ENCODE measurements around the gene OR10G4. TPM values are rescaled to one million over a fixed set of nuclear protein-coding genes. Genes with fewer than 3 reads are reported as not detected.

The OR10G4 gene
- total and polyA plus RNA-seq, 2 of the 13 experiments (the other 11 are each of a cell fraction or from before 2014, with no cell fraction given), result not detected

GRCh38 chr11:123979311-123979710 is 33.5 kb upstream of the OR10G4 start:
- TF ChIP-seq, protein P1, sequence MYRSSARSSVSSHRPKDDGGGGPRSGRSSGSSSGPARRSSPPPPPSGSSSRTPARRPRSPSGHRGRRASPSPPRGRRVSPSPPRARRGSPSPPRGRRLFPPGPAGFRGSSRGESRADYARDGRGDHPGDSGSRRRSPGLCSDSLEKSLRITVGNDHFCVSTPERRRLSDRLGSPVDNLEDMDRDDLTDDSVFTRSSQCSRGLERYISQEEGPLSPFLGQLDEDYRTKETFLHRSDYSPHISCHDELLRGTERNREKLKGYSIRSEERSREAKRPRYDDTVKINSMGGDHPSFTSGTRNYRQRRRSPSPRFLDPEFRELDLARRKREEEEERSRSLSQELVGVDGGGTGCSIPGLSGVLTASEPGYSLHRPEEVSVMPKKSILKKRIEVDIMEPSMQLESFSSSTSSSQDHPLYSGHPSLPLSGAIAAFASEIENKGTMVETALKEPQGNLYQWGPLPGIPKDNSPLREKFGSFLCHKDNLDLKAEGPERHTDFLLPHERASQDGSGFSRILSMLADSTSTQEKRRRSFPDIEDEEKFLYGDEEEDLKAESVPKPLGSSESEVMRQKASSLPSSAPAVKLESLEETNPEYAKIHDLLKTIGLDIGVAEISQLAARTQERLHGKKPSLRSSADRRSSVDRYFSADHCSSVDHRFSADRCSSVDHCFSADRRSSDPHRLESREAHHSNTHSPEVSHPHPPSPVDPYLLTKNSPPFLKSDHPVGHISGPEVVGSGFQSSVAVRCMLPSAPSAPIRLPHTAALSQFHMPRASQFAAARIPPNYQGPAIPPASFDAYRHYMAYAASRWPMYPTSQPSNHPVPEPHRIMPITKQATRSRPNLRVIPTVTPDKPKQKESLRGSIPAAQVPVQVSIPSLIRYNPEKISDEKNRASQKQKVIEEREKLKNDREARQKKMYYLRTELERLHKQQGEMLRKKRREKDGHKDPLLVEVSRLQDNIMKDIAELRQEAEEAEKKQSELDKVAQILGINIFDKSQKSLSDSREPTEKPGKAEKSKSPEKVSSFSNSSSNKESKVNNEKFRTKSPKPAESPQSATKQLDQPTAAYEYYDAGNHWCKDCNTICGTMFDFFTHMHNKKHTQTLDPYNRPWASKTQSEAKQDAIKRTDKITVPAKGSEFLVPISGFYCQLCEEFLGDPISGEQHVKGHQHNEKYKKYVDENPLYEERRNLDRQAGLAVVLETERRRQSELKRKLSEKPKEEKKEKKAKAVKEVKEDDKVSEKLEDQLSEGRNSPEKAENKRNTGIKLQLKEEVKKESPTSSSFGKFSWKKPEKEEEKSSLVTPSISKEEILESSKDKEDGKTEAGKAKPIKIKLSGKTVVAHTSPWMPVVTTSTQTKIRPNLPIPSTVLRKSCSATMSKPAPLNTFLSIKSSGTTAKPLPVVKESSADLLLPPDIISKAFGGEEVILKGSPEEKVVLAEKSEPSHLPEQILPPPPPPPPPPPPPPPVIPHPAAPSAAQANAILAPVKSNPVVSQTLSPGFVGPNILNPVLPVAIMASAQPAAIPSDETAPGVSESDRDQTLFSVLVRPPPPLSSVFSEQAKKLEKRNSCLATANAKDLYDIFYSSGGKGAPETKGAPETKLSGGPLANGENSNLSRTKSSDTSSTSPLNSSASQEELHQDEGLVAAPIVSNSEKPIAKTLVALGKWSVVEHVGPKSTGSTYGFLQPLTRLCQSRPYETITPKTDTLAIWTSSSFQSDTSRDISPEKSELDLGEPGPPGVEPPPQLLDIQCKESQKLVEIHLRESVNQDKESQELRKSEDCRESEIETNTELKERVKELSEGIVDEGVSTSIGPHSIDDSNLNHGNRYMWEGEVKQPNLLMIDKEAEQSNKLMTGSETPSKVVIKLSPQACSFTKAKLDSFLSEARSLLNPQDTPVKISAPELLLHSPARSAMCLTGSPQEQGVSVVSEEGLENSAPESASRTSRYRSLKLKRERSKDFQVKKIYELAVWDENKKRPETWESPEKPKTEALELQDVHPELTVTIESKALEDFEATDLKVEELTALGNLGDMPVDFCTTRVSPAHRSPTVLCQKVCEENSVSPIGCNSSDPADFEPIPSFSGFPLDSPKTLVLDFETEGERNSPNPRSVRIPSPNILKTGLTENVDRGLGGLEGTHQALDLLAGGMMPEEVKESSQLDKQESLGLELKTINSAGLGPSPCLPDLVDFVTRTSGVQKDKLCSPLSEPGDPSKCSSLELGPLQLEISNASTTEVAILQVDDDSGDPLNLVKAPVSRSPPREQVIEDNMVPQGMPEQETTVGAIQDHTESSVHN (CRISPR knock-in tag; IDR thresholded peaks at IDR 0.05), result no peak
- TF ChIP-seq ZNF616 (CRISPR knock-in tag; IDR thresholded peaks at IDR 0.05; ENCODE audit: low read depth) (no peak), NFIC (IDR thresholded peaks at IDR 0.05; ENCODE audit: low read length) (no peak), KDM5A (IDR thresholded peaks at IDR 0.05; ENCODE audit: borderline replicate concordance, low read length) (no peak), MXD1 (CRISPR knock-in tag; IDR thresholded peaks at IDR 0.05) (no peak), NFE2 (CRISPR knock-in tag; IDR thresholded peaks at IDR 0.05) (no peak), ZNF512 (CRISPR knock-in tag; IDR thresholded peaks at IDR 0.05) (no peak), HNF4A (CRISPR knock-in tag; IDR thresholded peaks at IDR 0.05) (no peak), ZBTB38 (CRISPR knock-in tag; IDR thresholded peaks at IDR 0.05) (no peak), ZNF546 (CRISPR knock-in tag; conservative IDR thresholded peaks at IDR 0.05) (no peak)
- TF ChIP-seq, protein P2, sequence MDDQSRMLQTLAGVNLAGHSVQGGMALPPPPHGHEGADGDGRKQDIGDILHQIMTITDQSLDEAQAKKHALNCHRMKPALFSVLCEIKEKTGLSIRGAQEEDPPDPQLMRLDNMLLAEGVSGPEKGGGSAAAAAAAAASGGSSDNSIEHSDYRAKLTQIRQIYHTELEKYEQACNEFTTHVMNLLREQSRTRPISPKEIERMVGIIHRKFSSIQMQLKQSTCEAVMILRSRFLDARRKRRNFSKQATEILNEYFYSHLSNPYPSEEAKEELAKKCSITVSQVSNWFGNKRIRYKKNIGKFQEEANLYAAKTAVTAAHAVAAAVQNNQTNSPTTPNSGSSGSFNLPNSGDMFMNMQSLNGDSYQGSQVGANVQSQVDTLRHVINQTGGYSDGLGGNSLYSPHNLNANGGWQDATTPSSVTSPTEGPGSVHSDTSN (CRISPR knock-in tag; IDR thresholded peaks at IDR 0.05; ENCODE audit: borderline replicate concordance), result no peak
- TF ChIP-seq, protein P3, sequence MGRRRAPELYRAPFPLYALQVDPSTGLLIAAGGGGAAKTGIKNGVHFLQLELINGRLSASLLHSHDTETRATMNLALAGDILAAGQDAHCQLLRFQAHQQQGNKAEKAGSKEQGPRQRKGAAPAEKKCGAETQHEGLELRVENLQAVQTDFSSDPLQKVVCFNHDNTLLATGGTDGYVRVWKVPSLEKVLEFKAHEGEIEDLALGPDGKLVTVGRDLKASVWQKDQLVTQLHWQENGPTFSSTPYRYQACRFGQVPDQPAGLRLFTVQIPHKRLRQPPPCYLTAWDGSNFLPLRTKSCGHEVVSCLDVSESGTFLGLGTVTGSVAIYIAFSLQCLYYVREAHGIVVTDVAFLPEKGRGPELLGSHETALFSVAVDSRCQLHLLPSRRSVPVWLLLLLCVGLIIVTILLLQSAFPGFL (CRISPR knock-in tag; IDR thresholded peaks at IDR 0.05), result no peak
- Histone ChIP-seq H4K20me1 (ENCODE audit: insufficient read depth, low read length) (no peaks in the 10 kb centered on the region), H3K4me1 (ENCODE audit: insufficient read depth, low read length) (no peaks in the 10 kb centered on the region), H3K4me3 (replicated peaks in 1 of 3; ENCODE audit: insufficient read depth in 1 of 3, low read depth in 2 of 3, low read length in 3 of 3) (no peak overlapping the region), H3K9ac (ENCODE audit: insufficient read depth, low read depth, low read length) (no peak overlapping the region), H2AFZ (ENCODE audit: low read length) (no peak overlapping the region), H3K36me3 (replicated peaks in 1 of 2; ENCODE audit: control insufficient read depth in 1 of 2, insufficient read depth in 2 of 2, low read length in 2 of 2) (no peaks in the 10 kb centered on the region), H3K4me2 (ENCODE audit: low read depth, low read length) (no peak overlapping the region), H3K79me2 (ENCODE audit: insufficient read depth, low read length) (no peaks in the 10 kb centered on the region), H3K27ac (ENCODE audit: extremely low read length, insufficient read depth, low read length) (no peak overlapping the region), H3K9me3 (ENCODE audit: low read length) (peaks cover 9% of the 10 kb centered on the region), H3K27me3 (ENCODE audit: control insufficient read depth in 1 of 2, insufficient read depth in 2 of 2, low read length in 2 of 2) (no peaks in the 10 kb centered on the region)
- FAIRE-seq, result no peak
- intact Hi-C loops (cut with micrococcal nuclease; ENCODE audit: unreplicated experiment), result no loop called here
- no TSS peak for BruUV-seq (replicated peaks)
- no peak for DNase-seq (ENCODE audit: low spot score)
- in situ Hi-C loops (cut with HindIII; ENCODE audit: extremely low pct_ligation_motif_present, low pct_unique_long_range_greater_than_20kb), result no loop called here
- no peak for ATAC-seq
- CTCF ChIA-PET (ENCODE audit: low intra/inter-chr PET ratio, low total read pairs), result no interaction called here
- WGBS (ENCODE audit: low lambda C conversion rate), result 4% methylated on average over 5 of the region's 5 CpGs
- POLR2A ChIA-PET, result no interaction called here

Measured in HepG2 (cell line).